Effector CD8-positive, alpha-beta T cell (primary cell): ENCODE data around the gene ZNF221.
A peak's percentile ranks its signal among the peaks of the same experiment; 100 is the strongest.
"Not testable (repeated sequence)": the region's sequence is repeated elsewhere in the genome, so short reads cannot be mapped to it uniquely, and the experiment has no call there.

Experiments
- DNase-seq: peaks from one replicate; lab custom pipeline; 2025; lab: John Stamatoyannopoulos, UW
- total RNA-seq, 4 experiments: gene quantifications; one replicate each; lab custom pipeline; 2026; lab: John Stamatoyannopoulos, UW

The ZNF221 gene
- total RNA-seq, result 3.1 to 5.6 (median 3.7) reads per million in 4 experiments

DNA sequence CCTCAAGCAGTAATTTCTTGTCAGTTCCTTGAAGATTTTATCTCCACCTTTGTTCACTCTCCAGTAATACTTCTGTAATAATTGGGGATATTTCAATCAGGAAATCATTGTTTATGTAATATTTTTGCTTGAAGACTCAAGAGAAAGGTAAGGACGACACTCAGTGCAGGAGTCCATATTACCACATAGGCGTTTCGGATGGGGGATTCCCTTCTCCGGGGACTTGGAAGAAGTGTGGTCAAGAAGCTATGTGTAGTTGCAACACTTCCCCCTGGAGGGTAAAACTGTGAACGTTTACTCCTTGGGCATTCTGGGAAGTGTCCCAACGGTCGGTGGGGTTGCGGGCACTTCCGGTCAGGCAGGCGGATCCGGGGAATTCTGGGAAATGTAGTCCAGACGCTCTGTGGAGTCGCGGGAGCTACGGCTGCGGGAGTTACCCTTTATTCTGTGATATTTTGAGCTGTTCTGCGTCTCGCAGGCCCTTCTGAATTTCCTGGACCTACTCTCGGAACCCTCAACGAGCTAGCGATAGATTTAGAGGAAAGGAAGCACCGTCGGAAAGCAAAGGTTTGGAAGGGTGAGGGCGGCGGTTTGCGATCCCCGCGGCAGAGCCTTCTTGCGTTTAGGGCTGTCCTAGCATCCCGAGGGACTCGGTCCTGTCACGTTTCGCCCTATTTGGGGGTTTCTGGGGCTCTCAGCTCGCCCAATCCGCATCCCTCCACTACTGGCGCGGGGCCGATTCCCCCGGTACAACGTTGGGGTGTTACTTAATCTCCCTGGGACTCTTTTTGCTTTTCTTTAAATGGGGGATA, at the start of gene ZNF221:
ZNF221 (plus strand) TSS at position 395 of the 812 bp plus-strand sequence. CDS start 11,499 bp downstream, outside the sequence.
- peak; percentile 37 for DNase-seq

DNA sequence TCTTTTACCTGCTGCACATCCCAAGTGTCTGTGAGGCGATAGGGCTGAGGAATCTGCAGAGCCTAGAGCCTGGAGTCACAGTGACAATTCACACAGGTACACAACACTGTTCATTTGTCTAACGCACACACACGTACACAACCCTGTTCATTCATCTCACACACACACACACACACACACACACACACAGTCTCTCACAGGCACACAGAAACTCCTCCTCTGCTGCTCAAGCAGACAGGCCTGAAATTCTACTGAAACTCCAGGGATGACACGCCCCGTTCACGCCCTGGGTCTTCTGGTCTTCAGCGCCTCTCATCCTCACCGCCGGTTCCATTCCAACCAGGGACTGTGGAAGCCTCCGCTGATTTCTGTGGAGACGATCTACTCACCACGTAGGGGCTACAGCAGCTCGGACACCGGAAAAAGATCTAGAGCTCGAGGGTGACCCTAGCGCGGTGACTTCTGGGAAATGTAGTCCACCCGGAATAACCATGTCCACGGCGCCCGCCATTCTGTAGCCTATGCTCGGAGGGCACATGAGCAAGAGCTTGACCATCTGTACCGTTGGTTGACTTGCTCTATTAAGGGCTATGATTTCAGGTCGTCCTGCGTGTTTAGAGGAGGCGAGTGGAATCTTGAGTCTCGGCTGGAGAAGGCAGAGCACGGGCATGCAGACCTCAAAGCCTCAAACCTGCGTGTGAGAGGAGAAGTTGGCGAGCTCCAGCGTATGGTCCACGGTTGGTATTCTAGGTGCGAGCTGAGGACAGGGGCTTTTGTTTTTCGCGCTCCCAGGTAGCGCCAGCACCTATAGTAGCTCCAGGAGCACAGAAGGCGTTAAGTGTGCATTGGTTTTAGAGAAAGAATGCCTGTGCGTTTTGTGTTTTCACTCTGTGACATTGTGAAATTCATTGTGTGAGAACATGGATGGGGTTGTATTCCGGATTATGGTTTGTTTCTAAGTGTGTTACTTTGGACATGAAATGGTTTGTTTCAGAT, 49.3 kb upstream of the ZNF221 start:
- peak; percentile 34 for DNase-seq

DNA sequence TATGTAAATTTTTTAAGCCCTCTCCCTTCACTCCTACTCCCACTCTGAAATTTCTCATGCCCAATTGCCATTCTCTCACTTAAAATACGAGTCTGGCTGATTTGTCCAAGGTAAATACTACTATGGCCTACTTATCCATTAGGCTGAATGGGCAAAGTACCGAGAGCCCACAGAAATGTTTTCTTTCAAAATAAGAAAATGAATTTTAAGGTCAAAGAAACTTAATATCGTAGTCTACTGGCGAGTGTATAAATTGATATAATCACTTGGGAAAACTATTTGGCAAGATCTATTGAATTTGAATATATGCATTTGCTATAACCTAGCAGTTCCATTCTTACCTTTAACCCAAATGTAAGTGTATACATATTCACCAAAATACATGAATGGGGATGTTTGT, 48.6 kb upstream of the ZNF221 start:
- no peak for DNase-seq

DNA sequence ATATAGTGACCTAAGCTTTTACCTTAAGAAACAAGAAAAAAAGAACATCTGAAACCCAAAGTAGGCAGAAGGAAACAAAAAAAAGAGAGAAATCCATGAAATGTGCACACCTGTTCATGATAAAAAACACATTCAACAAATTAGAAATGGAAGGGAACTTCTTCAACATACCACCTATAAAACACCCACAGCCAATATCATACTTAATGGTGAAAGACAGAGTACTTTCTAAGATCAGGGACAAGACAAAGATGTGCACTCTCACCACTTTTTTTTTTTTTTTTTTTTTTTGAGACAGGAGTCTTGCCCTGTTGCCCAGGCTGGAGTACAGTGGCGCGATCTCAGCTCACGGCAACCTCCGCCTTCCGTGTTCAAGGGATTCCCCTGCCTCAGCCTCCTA, 45.1 kb upstream of the ZNF221 start:
- DNase-seq, result no peak

DNA sequence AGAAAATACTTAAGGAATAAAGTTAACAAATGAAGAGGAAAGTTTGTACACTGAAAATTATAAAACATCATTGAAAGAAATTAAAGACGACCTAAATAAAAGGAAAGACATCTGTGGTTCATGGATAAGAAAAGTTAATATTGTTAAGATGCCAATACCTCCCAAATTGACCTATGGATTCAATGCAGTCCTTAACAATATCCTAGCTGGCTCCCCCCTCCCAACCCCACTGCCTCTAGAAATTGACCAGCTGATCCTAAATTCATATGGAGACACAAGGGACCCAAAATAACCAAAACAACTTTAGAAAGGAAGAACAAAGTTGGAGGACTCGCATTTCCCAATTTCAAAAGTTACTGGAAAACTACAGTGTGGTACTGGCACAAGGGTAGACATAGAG, 44.3 kb upstream of the ZNF221 start:
- DNase-seq, result no peak

DNA sequence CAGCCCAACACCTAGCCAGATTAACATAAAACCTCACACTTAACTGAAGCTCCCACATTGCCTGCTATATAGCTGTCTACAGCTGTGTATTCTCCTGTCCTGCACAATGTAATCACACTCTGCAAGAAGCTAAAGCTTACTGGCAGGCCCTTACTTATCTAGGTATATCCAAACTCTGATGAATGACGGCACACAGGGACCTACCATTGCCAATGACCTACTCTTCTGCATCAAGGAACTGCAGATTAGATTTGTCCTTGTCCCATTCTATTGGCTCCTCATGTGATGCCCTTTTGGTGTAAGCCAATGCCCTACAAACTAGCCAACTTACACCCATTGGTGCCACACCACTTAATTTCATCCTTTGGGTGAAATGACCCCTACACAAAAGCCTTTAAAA, 42.4 kb upstream of the ZNF221 start:
- DNase-seq, result no peak

DNA sequence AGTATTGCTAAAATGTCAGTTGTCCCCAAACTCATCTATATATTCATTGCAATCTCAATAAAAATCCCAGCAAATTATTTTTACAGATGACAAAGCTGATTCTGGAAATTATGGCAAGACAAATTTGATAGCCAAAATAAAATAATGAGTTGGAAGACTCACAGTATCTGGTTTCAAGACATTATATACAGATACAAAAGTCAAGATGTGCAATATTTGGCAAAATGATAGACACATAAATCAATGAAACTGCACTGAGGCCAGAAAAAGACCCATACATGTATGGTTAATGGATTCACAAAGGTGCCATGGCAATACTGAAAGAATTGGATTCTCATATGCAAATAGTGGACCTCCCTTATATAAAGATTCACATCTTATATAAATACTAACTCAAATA, 40.1 kb upstream of the ZNF221 start:
- no peak for DNase-seq

DNA sequence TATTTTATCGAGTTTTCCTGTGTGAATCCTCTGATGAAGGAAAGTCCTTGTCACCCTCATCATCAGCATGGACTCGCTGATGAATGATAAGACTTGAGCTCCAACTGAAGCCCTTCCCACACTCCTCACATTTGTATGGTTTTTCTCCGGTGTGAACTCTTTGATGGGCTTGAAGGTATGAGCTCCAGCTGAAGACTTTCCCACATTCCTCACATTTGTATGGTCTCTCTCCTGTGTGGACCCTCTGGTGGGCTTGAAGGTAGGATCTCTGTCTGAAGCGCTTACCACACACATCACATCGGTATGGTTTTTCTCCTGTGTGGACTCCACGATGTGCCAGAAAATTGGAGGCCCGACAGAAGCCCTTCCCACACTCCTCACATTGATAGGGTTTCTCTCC, 37.6 kb upstream of the ZNF221 start:
- no peak for DNase-seq

DNA sequence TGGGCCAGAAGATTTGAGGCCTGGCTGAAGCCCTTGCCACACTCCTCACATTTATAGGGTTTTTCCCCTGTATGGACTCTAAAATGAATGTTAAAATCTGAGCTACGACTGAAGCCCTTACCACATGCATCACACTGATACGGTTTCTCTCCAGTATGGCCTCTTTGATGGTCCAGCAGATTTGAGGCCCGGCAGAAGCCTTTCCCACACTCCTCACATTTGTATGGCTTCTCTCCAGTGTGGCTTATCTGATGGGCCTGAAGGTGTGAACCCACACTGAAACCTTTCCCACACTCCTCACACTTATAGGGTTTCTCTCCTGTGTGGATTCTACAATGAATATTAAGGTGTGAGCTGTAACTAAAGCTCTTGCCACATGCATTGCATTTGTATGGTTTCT, 37.0 kb upstream of the ZNF221 start:
- no peak for DNase-seq

DNA sequence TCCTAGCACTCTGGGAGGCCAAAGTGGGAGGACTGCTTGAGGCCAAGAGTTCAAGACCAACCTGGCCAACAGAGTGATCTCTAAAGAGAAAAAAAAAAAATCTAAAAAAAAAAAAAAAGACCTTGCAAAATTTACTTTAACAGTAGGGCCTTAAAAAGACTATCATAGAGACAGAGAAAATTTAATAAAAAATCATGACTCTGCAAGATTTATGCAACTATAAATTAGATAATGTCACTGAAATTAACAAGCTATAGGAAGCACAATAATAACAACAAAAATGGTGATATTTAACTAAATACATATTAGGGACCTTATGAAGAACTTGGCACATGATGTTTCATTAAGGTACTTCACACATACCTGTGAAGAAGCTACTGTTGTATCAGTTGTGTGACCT, 27.2 kb upstream of the ZNF221 start:
- no peak for DNase-seq

DNA sequence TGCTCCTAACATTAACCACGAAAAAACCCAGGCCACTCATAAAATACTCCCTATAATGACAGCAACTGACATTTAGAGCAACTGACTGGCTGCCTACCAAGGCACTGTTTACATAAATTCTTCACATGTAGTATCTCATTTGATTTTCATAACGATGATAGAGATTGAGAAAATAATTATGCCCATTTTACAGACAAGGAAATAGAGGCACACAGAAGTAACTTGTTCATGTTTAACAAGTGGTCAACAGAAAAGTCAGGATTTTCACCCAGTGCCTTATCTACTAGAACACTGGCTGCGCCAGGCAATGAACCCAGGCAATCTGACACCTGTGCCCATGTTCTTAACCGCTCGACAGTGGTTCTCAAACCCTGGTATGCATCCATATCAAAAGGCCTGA, 22.2 kb upstream of the ZNF221 start:
- DNase-seq, result no peak

DNA sequence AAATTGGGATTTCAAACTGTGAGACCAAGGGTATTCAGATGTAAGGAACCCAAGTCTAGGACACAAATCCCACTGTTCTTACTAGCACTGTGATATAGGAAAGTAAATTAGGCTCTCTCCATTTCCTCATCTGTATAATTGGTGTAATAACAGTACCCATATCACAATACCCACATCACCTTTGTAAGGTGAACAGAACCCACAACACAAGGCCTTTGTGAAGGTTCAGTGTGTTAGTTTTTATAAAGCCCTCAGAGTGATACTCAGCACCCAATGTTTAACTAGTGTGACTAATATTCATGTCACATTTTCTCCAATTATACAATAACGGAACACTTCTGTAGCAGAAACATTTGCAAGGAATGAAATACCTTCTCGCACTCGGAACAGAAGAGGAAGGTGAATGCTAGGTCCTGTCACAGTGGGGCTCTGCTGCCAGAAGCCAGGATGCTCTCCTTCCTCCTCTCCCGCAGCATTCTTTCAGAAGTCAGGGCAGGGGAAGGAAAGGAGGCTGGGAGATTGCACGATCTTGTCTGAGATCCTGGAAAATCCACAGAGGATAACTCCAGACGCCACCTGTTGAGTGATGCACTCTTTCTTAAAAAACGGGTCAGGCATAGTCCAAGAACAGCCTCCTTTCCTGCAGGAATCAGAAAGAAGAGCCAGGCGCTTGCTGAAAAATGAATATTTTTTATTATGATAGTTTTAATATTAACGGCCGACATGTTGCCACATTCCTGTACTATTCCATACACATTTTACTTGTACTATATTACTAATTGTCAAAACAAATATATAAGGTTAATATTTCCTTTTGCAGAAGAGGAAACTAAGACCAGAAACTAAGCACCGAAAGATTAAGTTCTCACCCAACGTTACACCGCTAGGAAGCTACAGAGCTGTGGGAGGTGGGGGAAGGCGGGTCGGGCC, 16.7 kb upstream of the ZNF221 start:
- DNase-seq, result no peak

DNA sequence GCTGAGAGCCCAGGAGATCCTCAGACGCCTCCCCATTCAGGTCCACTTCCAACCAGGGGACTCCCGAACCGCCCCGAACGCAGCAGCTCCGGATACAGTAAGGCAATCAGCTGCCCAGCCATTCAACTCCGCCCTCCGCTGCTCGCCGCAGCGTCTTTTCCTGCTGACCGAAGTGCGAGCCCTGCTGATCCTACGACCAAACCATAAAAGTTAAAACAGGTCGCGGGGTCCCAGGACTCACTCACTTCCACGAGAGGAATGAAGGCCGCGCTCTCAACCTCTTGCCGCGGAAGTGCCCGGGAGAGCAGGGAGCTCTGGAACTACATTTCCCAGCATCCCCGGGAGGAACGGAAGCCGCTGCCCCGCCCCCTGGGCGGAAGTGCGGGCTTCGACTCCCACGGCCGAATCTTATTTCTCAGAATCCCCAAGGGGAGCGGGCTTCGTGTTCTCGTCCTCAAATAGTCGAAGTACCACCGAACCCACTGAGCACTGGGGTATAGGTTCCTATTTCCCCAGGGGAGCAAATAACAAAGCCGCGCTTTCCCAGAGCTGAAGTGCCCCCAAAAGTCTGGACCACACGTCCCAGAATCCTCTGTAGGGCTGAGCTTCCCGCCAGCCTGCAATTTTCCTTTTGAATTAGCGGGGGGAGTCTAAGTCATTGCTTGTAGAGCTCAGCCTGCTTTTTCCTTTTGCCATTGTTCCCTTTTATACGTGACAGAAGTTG, 15.9 kb upstream of the ZNF221 start, which contains the start of gene ZNF45:
ZNF45 (minus strand) TSS at position 298 of the 724 bp plus-strand sequence. CDS start 13,097 bp downstream, outside the sequence.
- DNase-seq, result peak; percentile 77

DNA sequence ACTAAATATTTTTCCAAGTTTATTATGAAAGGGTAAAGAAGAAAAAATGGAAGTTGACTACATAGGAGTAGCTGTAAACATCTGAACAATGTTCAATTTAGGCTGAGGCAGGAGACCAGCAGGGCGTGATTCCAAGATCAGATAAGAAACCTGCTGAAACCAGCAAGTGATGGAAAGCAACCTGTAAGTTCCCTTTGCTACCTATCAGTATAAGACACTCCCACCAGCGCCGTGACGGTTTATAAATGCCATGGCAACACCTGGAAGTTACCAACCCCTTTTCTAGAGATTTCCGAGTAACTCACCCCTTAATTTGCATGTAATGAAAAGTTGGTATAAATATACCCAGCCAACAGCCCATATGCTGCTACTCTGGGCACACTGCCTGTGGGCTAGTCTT, 14.8 kb upstream of the ZNF221 start:
- DNase-seq, result no peak

DNA sequence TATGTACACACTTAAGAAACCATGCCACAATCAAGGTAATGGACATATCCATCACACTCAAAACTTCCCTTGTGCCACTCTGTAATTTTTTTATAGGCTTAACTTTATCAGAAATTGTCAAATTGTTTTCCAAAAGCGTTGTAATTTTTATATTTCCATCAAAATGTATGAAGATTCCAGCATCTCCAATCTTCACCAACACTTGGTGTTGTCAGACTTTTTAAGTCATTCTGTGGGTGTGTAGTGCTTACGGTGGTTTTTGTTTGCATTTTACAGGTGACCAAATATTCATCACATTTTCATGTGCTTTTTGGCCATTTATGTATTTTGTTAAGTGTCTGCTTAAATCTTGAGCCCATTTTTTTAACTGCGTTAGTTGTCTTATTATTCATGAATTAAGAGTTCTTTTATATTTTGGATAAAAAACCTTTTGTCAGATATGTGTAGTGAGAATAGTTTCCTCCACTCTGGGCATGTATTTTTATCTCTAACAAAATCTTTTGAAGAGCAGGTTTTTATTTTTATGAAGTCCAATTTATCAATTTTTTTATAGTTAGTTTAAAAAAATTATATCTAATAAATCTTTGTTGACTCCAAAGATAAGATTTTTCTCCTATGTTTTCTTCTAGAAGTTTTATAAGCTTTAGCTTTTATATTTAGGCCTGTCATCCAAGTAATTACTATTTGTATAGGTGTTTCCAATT, 11.3 kb upstream of the ZNF221 start:
- DNase-seq, result no peak

DNA sequence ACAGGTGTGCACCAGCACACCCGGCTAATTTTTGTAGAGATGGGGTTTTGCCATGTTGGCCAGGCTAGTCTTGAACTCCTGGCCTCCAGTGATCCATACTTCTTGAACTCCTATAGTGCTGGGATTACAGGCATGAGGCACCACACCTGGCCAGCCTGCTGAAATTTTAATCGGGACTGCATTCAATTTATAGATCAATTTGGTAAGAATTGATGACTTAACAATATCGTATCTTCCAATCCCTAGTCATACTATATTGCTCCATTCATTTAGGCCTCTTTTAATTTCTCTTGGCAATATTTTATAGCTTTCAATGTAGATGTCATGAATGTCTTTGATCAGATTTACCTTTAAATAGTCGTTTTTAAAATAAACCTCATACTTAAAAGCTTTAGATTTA, 10.3 kb upstream of the ZNF221 start:
- DNase-seq, result no peak

DNA sequence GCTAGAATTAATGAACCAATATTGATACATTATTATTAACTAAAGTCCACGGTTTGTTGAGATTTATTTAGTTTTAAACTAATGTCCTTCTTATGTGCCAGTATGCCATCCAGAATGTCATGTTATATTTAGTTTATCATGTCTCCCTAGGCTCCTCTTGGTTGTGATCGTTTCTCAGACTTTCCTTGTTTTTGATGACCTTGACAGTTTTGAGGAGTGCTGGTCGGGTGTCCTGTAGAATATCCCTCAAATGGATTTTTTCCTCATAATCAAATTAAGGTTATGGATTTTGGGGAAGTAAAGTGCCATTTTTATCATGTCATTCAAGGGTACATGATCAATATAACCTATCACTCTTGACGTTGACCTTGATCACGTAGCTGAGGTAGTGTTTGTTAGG, 9.8 kb upstream of the ZNF221 start:
- no peak for DNase-seq

DNA sequence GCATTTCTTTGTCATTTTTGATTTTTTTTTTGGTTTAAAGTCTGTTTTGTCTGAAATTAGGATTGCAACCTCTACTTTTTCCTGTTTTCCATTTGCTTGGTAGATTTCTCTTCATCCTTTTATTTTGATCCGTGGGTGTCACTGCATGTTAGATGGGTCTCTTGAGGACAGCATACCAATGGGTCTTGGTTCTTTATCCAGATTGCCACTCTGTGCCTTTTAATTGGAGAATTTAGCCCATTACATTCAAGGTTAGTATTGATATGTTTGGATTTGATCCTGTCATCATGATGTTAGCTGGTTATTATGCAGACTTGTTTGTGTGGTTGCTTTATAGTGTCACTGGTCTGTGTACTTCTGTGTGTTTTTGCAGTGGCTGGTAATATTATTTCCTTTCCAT, 3.6 kb upstream of the ZNF221 start:
- not testable (repeated sequence) for DNase-seq

DNA sequence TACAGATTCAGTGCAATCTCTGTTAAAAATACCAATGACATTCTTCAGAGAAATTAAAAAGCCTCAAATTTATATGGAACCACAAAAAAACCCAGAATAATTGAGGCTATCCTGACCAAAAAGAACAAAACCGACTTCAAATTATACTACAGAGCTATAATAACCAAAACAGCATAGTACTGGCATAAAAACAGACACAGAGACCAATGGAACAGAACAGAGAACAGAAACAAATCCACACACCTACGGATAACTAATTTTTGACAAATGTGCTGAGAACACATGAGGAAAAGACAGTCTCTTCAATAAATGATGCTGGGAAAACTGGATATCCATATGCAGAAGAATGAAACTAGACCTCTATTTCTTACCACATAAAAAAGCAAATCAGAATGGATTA, 1.2 kb upstream of the ZNF221 start:
- DNase-seq, result not testable (repeated sequence)

DNA sequence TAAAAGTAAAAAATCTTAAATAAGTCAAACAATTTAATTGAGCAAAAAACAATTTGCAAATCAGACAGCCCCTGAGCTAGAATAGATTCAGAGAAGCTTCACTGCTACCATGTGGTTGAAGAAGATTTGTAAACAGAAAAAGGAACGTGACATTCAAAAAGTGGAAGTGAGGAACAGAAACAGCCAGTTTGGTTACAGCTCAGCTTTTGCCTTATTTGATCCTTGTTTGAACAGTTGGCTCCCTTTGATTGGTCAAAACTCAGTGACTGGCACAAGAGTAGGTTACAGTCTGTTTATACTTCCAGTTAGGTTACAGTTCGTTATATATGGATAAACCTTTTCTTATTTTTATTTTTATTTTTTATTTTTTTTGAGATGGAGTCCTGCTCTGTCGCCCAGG, 5.8 kb downstream of the ZNF221 start:
- no peak for DNase-seq
